ENCODE results near the gene RNF214. TPM values are rescaled to one million over a fixed set of nuclear protein-coding genes. Genes with fewer than 3 reads are reported as not detected.
"Not testable (repeated sequence)": the region's sequence is repeated elsewhere in the genome, so short reads cannot be mapped to it uniquely, and the experiment has no call there.

Gene RNF214
- total RNA-seq, 1 donor from 2014 or later, result 5.8 TPM

DNA sequence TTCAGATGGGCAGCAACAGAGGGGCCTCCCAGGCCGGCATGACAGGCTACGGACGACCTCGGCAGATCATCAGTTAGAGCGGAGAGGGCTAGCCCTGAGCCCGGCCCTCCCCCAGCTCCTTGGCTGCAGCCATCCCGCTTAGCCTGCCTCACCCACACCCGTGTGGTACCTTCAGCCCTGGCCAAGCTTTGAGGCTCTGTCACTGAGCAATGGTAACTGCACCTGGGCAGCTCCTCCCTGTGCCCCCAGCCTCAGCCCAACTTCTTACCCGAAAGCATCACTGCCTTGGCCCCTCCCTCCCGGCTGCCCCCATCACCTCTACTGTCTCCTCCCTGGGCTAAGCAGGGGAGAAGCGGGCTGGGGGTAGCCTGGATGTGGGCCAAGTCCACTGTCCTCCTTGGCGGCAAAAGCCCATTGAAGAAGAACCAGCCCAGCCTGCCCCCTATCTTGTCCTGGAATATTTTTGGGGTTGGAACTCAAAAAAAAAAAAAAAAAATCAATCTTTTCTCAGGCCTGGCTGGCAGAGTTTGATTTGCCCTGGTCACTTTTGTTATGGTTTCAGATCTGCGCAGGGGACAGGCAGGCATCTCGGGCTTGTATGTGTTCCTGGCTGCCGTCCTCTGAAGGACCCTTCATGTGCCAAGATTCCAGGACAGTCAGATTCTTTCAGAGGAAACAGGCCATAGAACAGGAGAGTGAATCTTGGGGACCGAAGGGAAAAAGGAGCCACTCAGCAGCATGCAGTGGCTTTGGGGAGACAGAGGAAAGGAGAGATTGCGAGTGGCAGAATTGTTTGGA lies 28.0 kb upstream of the RNF214 start:
- FAIRE-seq, result no peak
- DNase-seq (ENCODE audit: low read depth), result no peak
- no peak overlapping the region for H3K4me3 ChIP-seq (ENCODE audit: low read depth, low read length)
- H3K27me3 ChIP-seq (ENCODE audit: control insufficient read depth, insufficient read depth, low read length), result no peaks in the 10 kb centered on the region
- no peak for TF ChIP-seq CTCF (IDR thresholded peaks at IDR 0.05; ENCODE audit: insufficient read depth, low read length, severe bottlenecking)
- H3K36me3 ChIP-seq (ENCODE audit: control insufficient read depth, insufficient read depth, low read length), result peaks cover 6% of the 10 kb centered on the region

DNA sequence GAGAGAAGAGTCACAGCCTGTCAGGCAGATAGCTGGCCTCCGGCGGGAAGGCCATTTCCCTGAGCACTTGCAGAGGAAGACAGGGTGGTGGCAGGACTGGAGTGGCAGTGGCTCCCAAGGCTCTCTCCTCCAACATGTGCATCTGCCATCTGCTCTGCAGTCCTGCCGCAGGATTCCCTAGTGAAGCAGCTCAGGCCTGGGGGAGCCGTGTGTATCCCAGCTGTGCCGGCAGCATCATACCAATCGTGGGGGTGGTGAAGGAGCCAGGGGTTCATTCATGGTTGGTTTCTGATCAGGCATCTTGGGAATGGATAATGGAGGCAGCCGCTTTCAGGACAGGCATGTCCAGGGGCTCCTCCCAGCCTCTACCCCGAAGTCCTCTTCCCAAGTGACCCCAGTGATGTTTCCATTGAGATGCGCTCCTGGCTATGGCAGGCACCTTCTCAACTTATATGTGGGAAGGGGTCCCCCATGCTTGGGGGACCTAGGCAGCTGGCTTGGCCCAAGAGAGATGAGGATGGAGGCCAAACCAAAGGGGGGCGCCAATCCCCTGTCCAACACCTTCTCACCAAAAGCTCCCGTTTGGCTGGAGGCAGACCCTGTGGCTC lies 27.2 kb upstream of the RNF214 start:
- FAIRE-seq (no peak), DNase-seq (ENCODE audit: low read depth) (no peak)
- peaks cover 6% of the 10 kb centered on the region for H3K36me3 ChIP-seq (ENCODE audit: control insufficient read depth, insufficient read depth, low read length)
- TF ChIP-seq CTCF (IDR thresholded peaks at IDR 0.05; ENCODE audit: insufficient read depth, low read length, severe bottlenecking), result no peak
- no peaks in the 10 kb centered on the region for H3K27me3 ChIP-seq (ENCODE audit: control insufficient read depth, insufficient read depth, low read length)
- H3K4me3 ChIP-seq (ENCODE audit: low read depth, low read length), result no peak overlapping the region

DNA sequence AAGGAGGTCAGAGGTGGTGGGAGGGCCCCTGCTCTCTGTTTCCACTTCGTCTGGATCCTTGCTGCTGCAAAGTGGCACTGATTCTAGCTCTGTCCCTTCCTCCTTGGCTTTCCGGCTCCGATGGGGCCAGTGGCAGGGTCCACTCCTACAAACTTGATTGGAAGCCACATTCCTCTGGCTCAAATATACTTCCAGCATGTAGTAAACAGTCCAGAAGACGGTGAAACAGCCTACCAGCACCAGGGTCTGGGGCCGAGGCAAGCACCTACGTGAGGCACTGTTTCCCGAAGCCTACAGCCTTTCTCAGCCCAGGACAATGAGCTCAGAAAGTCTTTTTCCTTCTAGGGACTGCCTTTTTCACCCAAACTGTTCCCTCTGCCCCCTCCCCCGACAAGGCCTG lies 26.4 kb upstream of the RNF214 start:
- FAIRE-seq; DNase-seq (ENCODE audit: low read depth); H3K4me3 ChIP-seq (ENCODE audit: low read depth, low read length); H3K36me3 ChIP-seq (ENCODE audit: control insufficient read depth, insufficient read depth, low read length); H3K27me3 ChIP-seq (ENCODE audit: control insufficient read depth, insufficient read depth, low read length): not testable (repeated sequence)

DNA sequence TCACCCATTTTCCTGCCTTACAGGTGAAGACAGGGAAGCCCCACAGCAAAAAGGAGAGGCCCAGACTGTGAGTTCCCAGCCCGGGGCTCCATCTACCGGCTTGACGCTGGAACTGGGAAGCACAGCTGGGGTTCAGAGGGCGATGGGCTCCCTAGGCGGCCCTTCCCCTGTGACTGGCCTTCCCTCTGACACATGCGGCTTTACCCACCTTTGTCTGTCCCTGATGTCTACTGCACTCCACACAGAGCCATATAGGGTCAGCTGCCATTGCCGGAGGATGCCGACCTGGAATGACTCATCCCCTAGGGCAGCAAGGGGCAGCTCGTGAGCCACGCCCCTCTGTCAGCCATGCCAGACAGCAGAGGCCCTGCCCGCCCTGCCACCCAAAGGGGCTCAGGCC lies 25.6 kb upstream of the RNF214 start:
- not testable (repeated sequence) for H3K36me3 ChIP-seq (ENCODE audit: control insufficient read depth, insufficient read depth, low read length); H3K4me3 ChIP-seq (ENCODE audit: low read depth, low read length); FAIRE-seq; DNase-seq (ENCODE audit: low read depth); H3K27me3 ChIP-seq (ENCODE audit: control insufficient read depth, insufficient read depth, low read length)

GRCh38 chr11:117207481-117207880 lies 25.0 kb upstream of the RNF214 start:
- not testable (repeated sequence) for H3K36me3 ChIP-seq (ENCODE audit: control insufficient read depth, insufficient read depth, low read length); H3K4me3 ChIP-seq (ENCODE audit: low read depth, low read length); DNase-seq (ENCODE audit: low read depth); H3K27me3 ChIP-seq (ENCODE audit: control insufficient read depth, insufficient read depth, low read length)
- peak; percentile 98 for FAIRE-seq

GRCh38 chr11:117208710-117209109 lies 23.8 kb upstream of the RNF214 start:
- H3K4me3 ChIP-seq (ENCODE audit: low read depth, low read length); H3K27me3 ChIP-seq (ENCODE audit: control insufficient read depth, insufficient read depth, low read length); H3K36me3 ChIP-seq (ENCODE audit: control insufficient read depth, insufficient read depth, low read length); FAIRE-seq; DNase-seq (ENCODE audit: low read depth): not testable (repeated sequence)

GRCh38 chr11:117209351-117210125 lies 22.9 kb upstream of the RNF214 start:
- H3K4me3 ChIP-seq (ENCODE audit: low read depth, low read length); FAIRE-seq; H3K36me3 ChIP-seq (ENCODE audit: control insufficient read depth, insufficient read depth, low read length); H3K27me3 ChIP-seq (ENCODE audit: control insufficient read depth, insufficient read depth, low read length): not testable (repeated sequence)
- peak; percentile 10 for DNase-seq (ENCODE audit: low read depth)

GRCh38 chr11:117210620-117211019 lies 21.9 kb upstream of the RNF214 start:
- H3K36me3 ChIP-seq (ENCODE audit: control insufficient read depth, insufficient read depth, low read length), result peaks cover 3% of the 10 kb centered on the region
- H3K27me3 ChIP-seq (ENCODE audit: control insufficient read depth, insufficient read depth, low read length), result no peaks in the 10 kb centered on the region
- no peak overlapping the region for H3K4me3 ChIP-seq (ENCODE audit: low read depth, low read length)
- FAIRE-seq (no peak), DNase-seq (ENCODE audit: low read depth) (no peak)
- no peak for TF ChIP-seq CTCF (IDR thresholded peaks at IDR 0.05; ENCODE audit: insufficient read depth, low read length, severe bottlenecking)
